ENCODE results near the gene TMEM205. TPM values are rescaled to one million over a fixed set of nuclear protein-coding genes. Genes with fewer than 3 reads are reported as not detected.

Gene TMEM205
- total RNA-seq (2022; extraction: Qiagen RNA extraction; ENCODE audit: low read depth), result 93.3 to 126 TPM (median 112 TPM) in 5 replicates

GRCh38 chr19:11346104-11346940, at the start of gene TMEM205, which contains the start of gene CCDC159:
Gene TMEM205 (minus strand): TSS chr19:11346268. CDS start chr19:11345619, 649 bp downstream.
Gene CCDC159 (plus strand): TSS chr19:11346519. CDS start chr19:11346607, 88 bp downstream.

GRCh38 chr19:11374433-11375142, 28.5 kb upstream of the TMEM205 start, which contains the start of gene SWSAP1:
Gene SWSAP1 (plus strand): TSS chr19:11374666. CDS start chr19:11374681, 15 bp downstream.

GRCh38 chr19:11355160-11356073, 9.3 kb upstream of the TMEM205 start, which contains the start of gene PLPPR2:
Gene PLPPR2 (plus strand): TSS chr19:11355432. CDS start chr19:11357674, 2,242 bp downstream.

GRCh38 chr19:11339254-11340098, 6.6 kb downstream of the TMEM205 start, which contains the start of gene RAB3D:
Gene RAB3D (minus strand): TSS chr19:11339657. CDS start chr19:11337399, 2,258 bp downstream.

GRCh38 chr19:11295665-11296245, 50.3 kb downstream of the TMEM205 start, which contains the start of gene TSPAN16:
Gene TSPAN16 (plus strand): TSS chr19:11296160. CDS start chr19:11296298, 138 bp downstream.

Other genes starting within 250 kb of the TMEM205 start
- 15.6 to 22.5 TPM (median 21.0 TPM) in 5 replicates for gene SPC24, start 190.5 kb downstream of the TMEM205 start, total RNA-seq (2022; extraction: Qiagen RNA extraction; ENCODE audit: low read depth)
- 38.1 to 62.3 TPM (median 57.4 TPM) in 5 replicates for gene KANK2, start 148.7 kb downstream of the TMEM205 start, total RNA-seq (2022; extraction: Qiagen RNA extraction; ENCODE audit: low read depth)
- gene ANGPTL8, start 106.6 kb downstream of the TMEM205 start, total RNA-seq (2022; extraction: Qiagen RNA extraction; ENCODE audit: low read depth), result not detected in 5 replicates
- 6.6 to 10.9 TPM (median 9.9 TPM) in 5 replicates for gene DOCK6, start 83.7 kb downstream of the TMEM205 start, total RNA-seq (2022; extraction: Qiagen RNA extraction; ENCODE audit: low read depth)
- gene TSPAN16, start 50.1 kb downstream of the TMEM205 start, total RNA-seq (2022; extraction: Qiagen RNA extraction; ENCODE audit: low read depth), result not detected in 5 replicates
- gene RAB3D, start 6.6 kb downstream of the TMEM205 start, total RNA-seq (2022; extraction: Qiagen RNA extraction; ENCODE audit: low read depth), result 3.3 to 5.0 TPM (median 4.4 TPM) in 5 replicates
- gene CCDC159, start 251 bp upstream of the TMEM205 start, total RNA-seq (2022; extraction: Qiagen RNA extraction; ENCODE audit: low read depth), result 3.1 to 4.8 TPM (median 4.0 TPM) in 5 replicates
- 7.3 to 10.9 TPM (median 9.5 TPM) in 5 replicates for gene PLPPR2, start 9.2 kb upstream of the TMEM205 start, total RNA-seq (2022; extraction: Qiagen RNA extraction; ENCODE audit: low read depth)
- gene SWSAP1, start 28.4 kb upstream of the TMEM205 start, total RNA-seq (2022; extraction: Qiagen RNA extraction; ENCODE audit: low read depth), result 1.5 to 2.2 TPM (median 2.0 TPM) in 5 replicates
- 3.1 to 6.8 TPM (median 4.0 TPM) in 5 replicates for gene EPOR, start 38.0 kb upstream of the TMEM205 start, total RNA-seq (2022; extraction: Qiagen RNA extraction; ENCODE audit: low read depth)
- 0.66 to 2.4 TPM (median 1.9 TPM) in 5 replicates for gene RGL3, start 73.0 kb upstream of the TMEM205 start, total RNA-seq (2022; extraction: Qiagen RNA extraction; ENCODE audit: low read depth)
- gene ODAD3, start 88.9 kb upstream of the TMEM205 start, total RNA-seq (2022; extraction: Qiagen RNA extraction; ENCODE audit: low read depth), result 0.82 to 2.4 TPM (median 1.1 TPM) in 5 replicates
- 242 to 262 TPM (median 254 TPM) in 5 replicates for gene PRKCSH, start 89.4 kb upstream of the TMEM205 start, total RNA-seq (2022; extraction: Qiagen RNA extraction; ENCODE audit: low read depth)
- gene ELAVL3, start 134.8 kb upstream of the TMEM205 start, total RNA-seq (2022; extraction: Qiagen RNA extraction; ENCODE audit: low read depth), result 0.05 to 0.19 TPM (median 0.11 TPM) in 4 of 5 replicates, not detected in the other
- gene ZNF653, start 159.6 kb upstream of the TMEM205 start, total RNA-seq (2022; extraction: Qiagen RNA extraction; ENCODE audit: low read depth), result 3.6 to 6.0 TPM (median 4.2 TPM) in 5 replicates
- gene ECSIT, start 182.9 kb upstream of the TMEM205 start, total RNA-seq (2022; extraction: Qiagen RNA extraction; ENCODE audit: low read depth), result 25.8 to 32.7 TPM (median 31.3 TPM) in 5 replicates
- gene CNN1, start 192.6 kb upstream of the TMEM205 start, total RNA-seq (2022; extraction: Qiagen RNA extraction; ENCODE audit: low read depth), result 0.25 to 0.80 TPM (median 0.48 TPM) in 5 replicates
- gene ELOF1, start 213.0 kb upstream of the TMEM205 start, total RNA-seq (2022; extraction: Qiagen RNA extraction; ENCODE audit: low read depth), result 90.8 to 109 TPM (median 97.1 TPM) in 5 replicates
- gene ACP5, start 231.4 kb upstream of the TMEM205 start, total RNA-seq (2022; extraction: Qiagen RNA extraction; ENCODE audit: low read depth), result 0.26 to 0.55 TPM (median 0.39 TPM) in 4 of 5 replicates, not detected in the other

Data from A549 treated with GW870086 at 1 μM for 4 hours (cell line).